Right lobe of liver (tissue), 4 donors: ENCODE measurements around the gene ZNF580.

Experiments
- CTCF ChIP-seq, 4 donors: fragments of 200-600 bp in 3 of 4; fragments of 450-650 bp in 1 of 4; IDR thresholded peaks; one replicate each; pipeline versions ENCODE4 v1.5.1 to v1.8.0; 2016 to 2022; ENCODE audit warnings: antibody characterized with exemption in 4 of 4, mild to moderate bottlenecking in 2 of 4
- POLR2A ChIP-seq: fragments of 450-650 bp; IDR thresholded peaks from one replicate; pipeline ENCODE4 v1.6.1; 2017; ENCODE audit warnings: antibody characterized with exemption, mild to moderate bottlenecking
- donor health status: DM: no; HTN: no; CAD: no.
- donor health status: DM: no; HTN: no; CAD: no.
- donor health status: DM: no; HTN: yes; CAD: no.

- TF ChIP-seq CTCF (IDR thresholded peaks at IDR 0.05) (no peak), POLR2A (no peak)
Observed at GRCh38 chr19:55611300-55611982, 29.4 kb upstream of the ZNF580 start.
